NT2/D1 (cell line): ENCODE results near the gene KLK6.

Experiments used
- SUZ12 ChIP-seq: IDR thresholded peaks from 2 replicates; pipeline ENCODE4 v1.6.1; 2011; ENCODE audit not compliant: insufficient read length, insufficient read depth; ENCODE audit errors: extremely low read depth
- YY1 ChIP-seq: IDR thresholded peaks from 2 replicates; pipeline ENCODE4 v1.6.1; 2011; ENCODE audit not compliant: insufficient read length, insufficient read depth
- ZNF274 ChIP-seq: IDR thresholded peaks from 2 replicates; pipeline ENCODE4 v1.6.1; 2011; ENCODE audit warnings: mild to moderate bottlenecking, low read depth, low read length

DNA sequence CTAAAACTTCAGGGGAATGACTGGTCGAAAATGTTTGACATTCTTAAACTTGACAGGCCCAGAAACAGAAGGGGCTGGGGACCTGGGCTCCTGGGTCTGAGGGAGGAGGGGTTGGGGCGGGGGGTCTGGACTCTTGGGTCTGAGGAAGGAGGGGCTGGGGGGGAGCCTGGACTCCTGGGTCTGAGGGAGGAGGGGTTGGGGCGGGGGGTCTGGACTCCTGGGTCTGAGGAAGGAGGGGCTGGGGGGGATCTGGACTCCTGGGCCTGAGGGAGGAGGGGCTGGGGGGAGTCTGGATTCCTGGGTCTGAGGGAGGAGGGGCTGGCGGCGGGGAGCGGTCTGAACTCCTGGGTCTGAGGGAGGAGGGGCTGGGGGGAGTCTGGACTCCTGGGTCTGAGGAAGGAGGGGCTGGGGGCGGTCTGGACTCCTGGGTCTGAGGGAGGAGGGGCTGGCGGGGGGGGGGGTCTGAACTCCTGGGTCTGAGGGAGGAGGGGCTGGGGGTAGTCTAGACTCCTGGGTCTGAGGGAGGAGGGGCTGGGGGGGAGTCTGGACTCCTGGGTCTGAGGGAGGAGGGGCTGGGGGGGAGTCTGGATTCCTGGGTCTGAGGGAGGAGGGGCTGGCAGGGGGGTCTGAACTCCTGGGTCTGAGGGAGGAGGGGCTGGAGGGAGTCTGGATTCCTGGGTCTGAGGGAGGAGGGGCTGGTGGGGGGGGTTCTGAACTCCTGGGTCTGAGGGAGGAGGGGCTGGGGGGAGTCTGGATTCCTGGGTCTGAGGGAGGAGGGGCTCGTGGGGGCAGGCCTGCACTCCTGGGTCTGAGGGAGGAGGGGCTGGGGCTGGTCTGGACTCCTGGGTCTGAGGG lies 5.5 kb upstream of the KLK6 start:
- TF ChIP-seq ZNF274 (no peak), YY1 (no peak), SUZ12 (no peak)
